Globus pallidus (tissue), 1 donor: ENCODE data around the gene THBS2.

Source experiments
- DNase-seq: peaks from one replicate; pipeline ENCODE4 v3.0.0-alpha.2; 2015; ENCODE audit warnings: low spot score

Gene THBS2

GRCh38 chr6:169230946-169231789 is 22.5 kb downstream of the THBS2 start:
- DNase-seq: no peak

- no peak for DNase-seq
These were observed 23.4 kb downstream of the THBS2 start for GRCh38 chr6:169230322-169230665.

- DNase-seq: peak; percentile 87
These were observed 23.9 kb downstream of the THBS2 start for GRCh38 chr6:169229615-169230321.

GRCh38 chr6:169227116-169227515 is 26.5 kb downstream of the THBS2 start:
- no peak for DNase-seq

GRCh38 chr6:169225887-169226286 is 27.8 kb downstream of the THBS2 start:
- no peak for DNase-seq

GRCh38 chr6:169225131-169225576 is 28.5 kb downstream of the THBS2 start:
- DNase-seq: no peak

- DNase-seq: no peak
These were observed 28.9 kb downstream of the THBS2 start for GRCh38 chr6:169224716-169225115.

- DNase-seq: no peak
These were observed 29.4 kb downstream of the THBS2 start for GRCh38 chr6:169224185-169224695.

GRCh38 chr6:169223006-169223405 is 30.6 kb downstream of the THBS2 start:
- DNase-seq: no peak

GRCh38 chr6:169222126-169222525 is 31.5 kb downstream of the THBS2 start:
- no peak for DNase-seq

GRCh38 chr6:169221264-169221663 is 32.4 kb downstream of the THBS2 start:
- DNase-seq: no peak

GRCh38 chr6:169220068-169220964 is 33.3 kb downstream of the THBS2 start:
- no peak for DNase-seq

- DNase-seq: no peak
These were observed 35.7 kb downstream of the THBS2 start for GRCh38 chr6:169217972-169218371.

- no peak for DNase-seq
These were observed 36.8 kb downstream of the THBS2 start for GRCh38 chr6:169216830-169217229.

GRCh38 chr6:169215201-169215681 is 38.4 kb downstream of the THBS2 start:
- peak; percentile 29 for DNase-seq

GRCh38 chr6:169214789-169215188 is 38.9 kb downstream of the THBS2 start:
- peak; percentile 68 for DNase-seq

- DNase-seq: peak; percentile 10
These were observed 39.7 kb downstream of the THBS2 start for GRCh38 chr6:169213814-169214520.

GRCh38 chr6:169212897-169213813 is 40.5 kb downstream of the THBS2 start:
- DNase-seq: peak; percentile 93

- DNase-seq: peak; percentile 35
These were observed 41.2 kb downstream of the THBS2 start for GRCh38 chr6:169212436-169212835.

- DNase-seq: no peak
These were observed 41.8 kb downstream of the THBS2 start for GRCh38 chr6:169211881-169212280.
